Ishikawa (cell line): ENCODE data around the gene UROD.

Source experiments
- CEBPB ChIP-seq: IDR thresholded peaks from 2 replicates; pipeline ENCODE4 v1.6.1; 2012
- CREB1 ChIP-seq: IDR thresholded peaks from 2 replicates; pipeline ENCODE4 v1.6.1; 2012; ENCODE audit warnings: low read depth
- EGR1 ChIP-seq: IDR thresholded peaks from 2 replicates; pipeline ENCODE4 v1.6.1; 2012
- EP300 ChIP-seq: IDR thresholded peaks from 2 replicates; pipeline ENCODE4 v1.6.1; 2012; ENCODE audit warnings: borderline replicate concordance
- FOXM1 ChIP-seq: IDR thresholded peaks from 2 replicates; pipeline ENCODE4 v1.6.1; 2012; ENCODE audit warnings: low read depth, borderline replicate concordance
- MAX ChIP-seq: IDR thresholded peaks from 2 replicates; pipeline ENCODE4 v1.6.1; 2012
- NFIC ChIP-seq: IDR thresholded peaks from 2 replicates; pipeline ENCODE4 v1.6.1; 2012
- RAD21 ChIP-seq: IDR thresholded peaks from 2 replicates; pipeline ENCODE4 v1.6.1; 2012; ENCODE audit warnings: low read depth
- REST ChIP-seq: IDR thresholded peaks from 2 replicates; pipeline ENCODE4 v1.6.1; 2012; ENCODE audit warnings: low read depth, mild to moderate bottlenecking
- TAF1 ChIP-seq: IDR thresholded peaks from 2 replicates; pipeline ENCODE4 v1.6.1; 2012; ENCODE audit warnings: low read depth, mild to moderate bottlenecking
- TCF12 ChIP-seq: IDR thresholded peaks from 2 replicates; pipeline ENCODE4 v1.6.1; 2012; ENCODE audit warnings: low read depth
- TEAD4 ChIP-seq: IDR thresholded peaks from 2 replicates; pipeline ENCODE4 v1.6.1; 2012
- USF1 ChIP-seq: IDR thresholded peaks from 2 replicates; pipeline ENCODE4 v1.6.1; 2012
- YY1 ChIP-seq: IDR thresholded peaks from 2 replicates; pipeline ENCODE4 v1.6.1; 2012; ENCODE audit warnings: low read depth
- ZBTB7A ChIP-seq: IDR thresholded peaks from 2 replicates; pipeline ENCODE4 v1.6.1; 2012; ENCODE audit warnings: low read depth

UROD gene

GRCh38 chr1:45032837-45033236 is 20.8 kb downstream of the UROD start:
- TF ChIP-seq RAD21 (no peak), CEBPB (no peak), TCF12 (no peak), EGR1 (no peak), TAF1 (no peak), EP300 (no peak), REST (no peak), YY1 (no peak), NFIC (no peak), TEAD4 (no peak), MAX (no peak), CREB1 (no peak)

GRCh38 chr1:45033356-45033755 is 21.3 kb downstream of the UROD start:
- TF ChIP-seq CREB1 (no peak), FOXM1 (no peak), EGR1 (no peak), REST (no peak), CEBPB (no peak), EP300 (no peak), USF1 (no peak), MAX (no peak), ZBTB7A (no peak)

GRCh38 chr1:45035631-45036301 is 23.7 kb downstream of the UROD start:
- no peak for TF ChIP-seq TEAD4
- no peak for TF ChIP-seq EGR1
- TF ChIP-seq CEBPB: no peak
- TF ChIP-seq RAD21: no peak
- no peak for TF ChIP-seq CREB1
- no peak for TF ChIP-seq FOXM1

- no peak for TF ChIP-seq EP300
- TF ChIP-seq NFIC: no peak
- TF ChIP-seq EGR1: no peak
- no peak for TF ChIP-seq YY1
- TF ChIP-seq TAF1: no peak
- no peak for TF ChIP-seq FOXM1
- no peak for TF ChIP-seq REST
- no peak for TF ChIP-seq USF1
- no peak for TF ChIP-seq RAD21
- TF ChIP-seq TCF12: no peak
- TF ChIP-seq TEAD4: no peak
- TF ChIP-seq CEBPB: no peak
- no peak for TF ChIP-seq CREB1
- TF ChIP-seq MAX: no peak
- no peak for TF ChIP-seq ZBTB7A
Measured at GRCh38 chr1:45037456-45037855, 25.4 kb downstream of the UROD start.
